ENCODE measurements around the gene TUBB3. TPM values are rescaled to one million over a fixed set of nuclear protein-coding genes. Genes with fewer than 3 reads are reported as not detected.

Gene TUBB3
- total RNA-seq, 1 experiment from 2014 or later = 159 TPM

- intact Hi-C loops (cut with micrococcal nuclease) = no loop called here
- TF ChIP-seq EZH2 (IDR thresholded peaks at IDR 0.05; ENCODE audit: low read length, unreplicated experiment) (no peak), EZH2phosphoT487 (IDR thresholded peaks at IDR 0.05; ENCODE audit: borderline replicate concordance, low read length) (no peak)
- TF ChIP-seq, protein P1, sequence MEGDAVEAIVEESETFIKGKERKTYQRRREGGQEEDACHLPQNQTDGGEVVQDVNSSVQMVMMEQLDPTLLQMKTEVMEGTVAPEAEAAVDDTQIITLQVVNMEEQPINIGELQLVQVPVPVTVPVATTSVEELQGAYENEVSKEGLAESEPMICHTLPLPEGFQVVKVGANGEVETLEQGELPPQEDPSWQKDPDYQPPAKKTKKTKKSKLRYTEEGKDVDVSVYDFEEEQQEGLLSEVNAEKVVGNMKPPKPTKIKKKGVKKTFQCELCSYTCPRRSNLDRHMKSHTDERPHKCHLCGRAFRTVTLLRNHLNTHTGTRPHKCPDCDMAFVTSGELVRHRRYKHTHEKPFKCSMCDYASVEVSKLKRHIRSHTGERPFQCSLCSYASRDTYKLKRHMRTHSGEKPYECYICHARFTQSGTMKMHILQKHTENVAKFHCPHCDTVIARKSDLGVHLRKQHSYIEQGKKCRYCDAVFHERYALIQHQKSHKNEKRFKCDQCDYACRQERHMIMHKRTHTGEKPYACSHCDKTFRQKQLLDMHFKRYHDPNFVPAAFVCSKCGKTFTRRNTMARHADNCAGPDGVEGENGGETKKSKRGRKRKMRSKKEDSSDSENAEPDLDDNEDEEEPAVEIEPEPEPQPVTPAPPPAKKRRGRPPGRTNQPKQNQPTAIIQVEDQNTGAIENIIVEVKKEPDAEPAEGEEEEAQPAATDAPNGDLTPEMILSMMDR (conservative IDR thresholded peaks at IDR 0.05; ENCODE audit: low read depth, low read length) = no peak
- DNase-seq (no peak), ATAC-seq (no peak)
- no peaks in the 10 kb centered on the region for H3K9me2 ChIP-seq (replicated peaks; ENCODE audit: low read length)
- H3K27me3 ChIP-seq (ENCODE audit: low read length) = no peaks in the 10 kb centered on the region
- ChIA-PET CTCF (no interaction called here), POLR2A (ENCODE audit: unreplicated experiment) (no interaction called here)
- no peak overlapping the region for H2AFZ ChIP-seq (ENCODE audit: low read length)
- H3K36me3 ChIP-seq (ENCODE audit: low read depth, low read length) = peaks cover 13% of the 10 kb centered on the region
- H3K9ac ChIP-seq (ENCODE audit: low read length) = no peak overlapping the region
- no peaks in the 10 kb centered on the region for H3F3A ChIP-seq (ENCODE audit: low read length, unreplicated experiment)
- no peaks in the 10 kb centered on the region for H3K9me3 ChIP-seq (ENCODE audit: low read length)
- H3K4me1 ChIP-seq (ENCODE audit: insufficient read depth, low read length) = no peaks in the 10 kb centered on the region
- BruUV-seq (replicated peaks) = no TSS peak
- no peaks in the 10 kb centered on the region for H3K79me2 ChIP-seq (ENCODE audit: low read length)
- H3K4me2 ChIP-seq (ENCODE audit: low read length) = no peak overlapping the region
- no peaks in the 10 kb centered on the region for H4K20me1 ChIP-seq (ENCODE audit: low read length)
- no peak overlapping the region for H3K4me3 ChIP-seq (ENCODE audit: low read length)
- no peak overlapping the region for H3K27ac ChIP-seq (ENCODE audit: low read length)
Observed at GRCh38 chr16:89911375-89911774, 11.8 kb upstream of the TUBB3 start.

GRCh38 chr16:89912143-89912542 lies 11.0 kb upstream of the TUBB3 start:
- Histone ChIP-seq H3K4me2 (ENCODE audit: low read length) (no peak overlapping the region), H4K20me1 (ENCODE audit: low read length) (no peaks in the 10 kb centered on the region), H3K27me3 (ENCODE audit: low read length) (no peaks in the 10 kb centered on the region), H3K4me3 (ENCODE audit: low read length) (no peak overlapping the region), H3K36me3 (ENCODE audit: low read depth, low read length) (peaks cover 12% of the 10 kb centered on the region), H3K9me3 (ENCODE audit: low read length) (no peaks in the 10 kb centered on the region), H2AFZ (ENCODE audit: low read length) (no peak overlapping the region), H3K79me2 (ENCODE audit: low read length) (no peaks in the 10 kb centered on the region), H3F3A (ENCODE audit: low read length, unreplicated experiment) (no peaks in the 10 kb centered on the region), H3K9me2 (replicated peaks; ENCODE audit: low read length) (no peaks in the 10 kb centered on the region), H3K27ac (ENCODE audit: low read length) (no peak overlapping the region), H3K4me1 (ENCODE audit: insufficient read depth, low read length) (no peaks in the 10 kb centered on the region), H3K9ac (ENCODE audit: low read length) (no peak overlapping the region)
- TF ChIP-seq EZH2phosphoT487 (IDR thresholded peaks at IDR 0.05; ENCODE audit: borderline replicate concordance, low read length) (no peak), EZH2 (IDR thresholded peaks at IDR 0.05; ENCODE audit: low read length, unreplicated experiment) (no peak)
- TF ChIP-seq, protein P1 (conservative IDR thresholded peaks at IDR 0.05; ENCODE audit: low read depth, low read length) = no peak
- CTCF ChIA-PET = no interaction called here
- intact Hi-C loops (cut with micrococcal nuclease) = no loop called here
- DNase-seq (no peak), ATAC-seq (no peak)
- POLR2A ChIA-PET (ENCODE audit: unreplicated experiment) = no interaction called here
- no TSS peak for BruUV-seq (replicated peaks)

DNA sequence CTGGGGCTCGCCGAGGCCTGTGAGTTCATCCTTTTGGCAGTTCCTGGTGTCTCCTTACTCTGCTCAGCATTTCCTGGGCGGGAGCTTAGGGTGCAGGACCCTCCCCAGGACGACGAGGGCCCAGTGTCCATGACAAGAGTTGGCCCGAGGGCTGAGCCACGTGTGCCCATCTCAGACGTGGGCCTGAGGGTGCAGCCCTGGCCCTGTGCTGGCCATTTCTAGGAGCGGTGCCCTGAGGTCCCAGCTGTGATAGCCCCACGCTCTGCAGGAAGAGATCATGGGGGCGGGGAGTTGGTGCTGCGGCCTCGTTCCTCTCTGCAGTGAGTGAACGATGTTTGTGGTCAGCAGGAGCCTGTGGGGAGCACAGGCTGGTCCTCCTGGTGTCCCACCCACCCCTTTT lies 10.5 kb upstream of the TUBB3 start:
- H2AFZ ChIP-seq (ENCODE audit: low read length) = no peak overlapping the region
- intact Hi-C loops (cut with micrococcal nuclease) = no loop called here
- no peak overlapping the region for H3K27ac ChIP-seq (ENCODE audit: low read length)
- TF ChIP-seq, protein P1 (conservative IDR thresholded peaks at IDR 0.05; ENCODE audit: low read depth, low read length) = no peak
- ChIA-PET POLR2A (ENCODE audit: unreplicated experiment) (no interaction called here), CTCF (no interaction called here)
- H3K9me2 ChIP-seq (replicated peaks; ENCODE audit: low read length) = no peaks in the 10 kb centered on the region
- ATAC-seq (no peak), DNase-seq (no peak)
- H4K20me1 ChIP-seq (ENCODE audit: low read length) = no peaks in the 10 kb centered on the region
- H3K9ac ChIP-seq (ENCODE audit: low read length) = no peak overlapping the region
- H3K27me3 ChIP-seq (ENCODE audit: low read length) = no peaks in the 10 kb centered on the region
- no peaks in the 10 kb centered on the region for H3F3A ChIP-seq (ENCODE audit: low read length, unreplicated experiment)
- no peak overlapping the region for H3K4me2 ChIP-seq (ENCODE audit: low read length)
- H3K36me3 ChIP-seq (ENCODE audit: low read depth, low read length) = peaks cover 12% of the 10 kb centered on the region
- no peaks in the 10 kb centered on the region for H3K79me2 ChIP-seq (ENCODE audit: low read length)
- H3K4me3 ChIP-seq (ENCODE audit: low read length) = no peak overlapping the region
- no TSS peak for BruUV-seq (replicated peaks)
- H3K4me1 ChIP-seq (ENCODE audit: insufficient read depth, low read length) = peaks cover 5% of the 10 kb centered on the region
- no peaks in the 10 kb centered on the region for H3K9me3 ChIP-seq (ENCODE audit: low read length)
